Epithelial cell of esophagus (primary cell): ENCODE data around the gene FNDC7.
"Not testable (repeated sequence)": the region's sequence is repeated elsewhere in the genome, so short reads cannot be mapped to it uniquely, and the experiment has no call there.

Experiments
- DNase-seq: peaks from one replicate; pipeline ENCODE4 v3.0.0; 2010; ENCODE audit warnings: low read depth
- H3K4me3 ChIP-seq: 2 replicates; pipeline ENCODE4 v1.5.1; 2011; ENCODE audit warnings: mild to moderate bottlenecking, low read length, control low read depth
- CTCF ChIP-seq: IDR thresholded peaks from 2 replicates; pipeline ENCODE4 v1.5.1; 2011; ENCODE audit warnings: low read depth, mild to moderate bottlenecking, low read length, control low read depth, inconsistent platforms; ENCODE audit not compliant: insufficient read depth; ENCODE audit errors: missing control alignments

Gene FNDC7

DNA sequence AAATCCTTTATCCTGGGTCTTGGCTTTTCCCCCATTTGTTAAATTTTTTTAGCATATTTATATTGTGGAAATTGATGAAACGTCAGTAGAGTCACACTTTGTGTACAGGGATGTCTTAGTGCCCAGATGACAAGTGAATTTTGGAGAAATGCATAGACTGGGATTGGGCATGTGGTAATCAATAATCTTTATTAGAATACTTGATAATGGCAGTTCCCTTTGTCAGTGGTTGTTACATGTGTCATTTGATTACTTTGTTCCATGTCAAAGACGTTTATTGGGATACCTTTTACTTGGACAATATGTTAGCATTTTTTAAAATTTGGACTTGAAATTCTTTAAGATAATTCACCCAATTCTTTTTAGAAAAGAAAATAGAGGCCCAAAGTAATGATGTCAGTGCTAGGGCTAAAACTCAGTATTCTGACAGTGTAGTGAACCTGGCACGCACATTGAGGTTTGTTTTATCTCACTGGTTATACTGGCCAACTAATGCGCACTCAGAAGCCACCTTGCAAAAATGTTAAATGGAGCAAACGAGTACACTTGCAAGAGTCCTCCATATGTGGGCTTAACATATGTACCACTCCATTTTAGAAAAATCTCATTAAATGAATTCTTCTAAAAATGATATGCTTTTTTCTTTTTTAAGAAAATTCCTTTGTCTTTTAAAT is 11.4 kb upstream of the FNDC7 start:
- no peak for DNase-seq
- no peak for TF ChIP-seq CTCF
- no peak overlapping the region for H3K4me3 ChIP-seq

- DNase-seq, H3K4me3 ChIP-seq: not testable (repeated sequence)
Observed at GRCh38 chr1:108702109-108702508, 10.6 kb upstream of the FNDC7 start.

DNA sequence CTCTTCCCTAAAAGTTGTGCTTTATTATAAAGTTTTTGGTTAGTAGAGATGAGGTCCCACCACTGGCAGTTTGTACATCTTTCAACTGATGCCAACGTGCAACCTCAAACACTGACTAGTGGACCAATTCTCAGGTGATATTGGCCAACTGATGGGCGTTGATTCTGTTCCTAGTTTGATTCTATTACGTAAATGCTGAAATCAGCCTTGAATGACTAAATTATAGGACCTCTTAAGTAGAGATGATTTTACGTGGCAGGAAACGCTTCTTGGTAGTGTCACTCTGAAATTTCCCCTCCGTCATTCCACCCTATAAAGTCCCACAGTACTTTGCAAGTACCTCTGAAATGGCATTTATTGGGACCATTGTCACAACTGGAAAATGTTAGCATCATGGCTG is 8.8 kb upstream of the FNDC7 start:
- no peak overlapping the region for H3K4me3 ChIP-seq
- peak; percentile 31 for DNase-seq
- TF ChIP-seq CTCF = no peak

DNA sequence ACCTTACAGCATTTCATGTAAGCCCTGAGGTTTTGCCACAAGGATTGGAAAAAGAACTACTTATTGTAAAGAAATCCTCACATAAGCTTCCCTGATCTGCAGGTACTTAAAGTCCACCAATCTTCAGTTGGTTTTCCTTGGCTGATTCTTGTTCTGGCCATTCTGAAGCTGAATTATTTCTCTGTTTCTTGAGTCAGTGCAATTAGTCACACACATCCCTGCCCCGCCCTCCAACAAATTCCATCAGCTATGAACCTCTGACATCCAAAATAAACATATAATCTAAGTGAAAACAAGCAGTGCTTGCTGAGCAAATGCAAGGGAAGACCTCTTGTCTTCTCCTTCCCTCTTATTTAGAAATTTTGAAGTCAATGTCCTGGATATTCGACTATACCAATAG is 8.2 kb upstream of the FNDC7 start:
- peak; percentile 82 for DNase-seq
- no peak overlapping the region for H3K4me3 ChIP-seq
- TF ChIP-seq CTCF = no peak

DNA sequence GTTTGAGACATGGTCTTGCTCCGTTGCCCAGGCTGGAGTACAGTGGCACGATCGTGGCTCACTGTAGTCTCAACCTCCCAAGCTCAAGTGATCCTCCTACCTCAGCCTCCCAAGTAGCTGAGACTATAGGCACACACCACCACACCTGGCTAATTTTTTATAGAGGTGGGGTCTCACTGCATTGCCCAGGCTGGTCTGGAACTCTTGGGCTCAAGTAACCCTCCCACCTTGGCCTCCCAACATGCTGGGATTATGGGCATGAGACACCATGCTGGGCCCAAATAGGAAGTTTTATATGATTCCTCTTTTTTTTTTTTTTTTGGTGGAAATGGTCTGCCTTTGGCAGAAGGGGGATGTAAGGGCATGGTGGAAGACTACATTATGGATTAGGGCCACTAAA is 6.1 kb upstream of the FNDC7 start:
- TF ChIP-seq CTCF = no peak
- H3K4me3 ChIP-seq = no peak overlapping the region
- DNase-seq = no peak

DNA sequence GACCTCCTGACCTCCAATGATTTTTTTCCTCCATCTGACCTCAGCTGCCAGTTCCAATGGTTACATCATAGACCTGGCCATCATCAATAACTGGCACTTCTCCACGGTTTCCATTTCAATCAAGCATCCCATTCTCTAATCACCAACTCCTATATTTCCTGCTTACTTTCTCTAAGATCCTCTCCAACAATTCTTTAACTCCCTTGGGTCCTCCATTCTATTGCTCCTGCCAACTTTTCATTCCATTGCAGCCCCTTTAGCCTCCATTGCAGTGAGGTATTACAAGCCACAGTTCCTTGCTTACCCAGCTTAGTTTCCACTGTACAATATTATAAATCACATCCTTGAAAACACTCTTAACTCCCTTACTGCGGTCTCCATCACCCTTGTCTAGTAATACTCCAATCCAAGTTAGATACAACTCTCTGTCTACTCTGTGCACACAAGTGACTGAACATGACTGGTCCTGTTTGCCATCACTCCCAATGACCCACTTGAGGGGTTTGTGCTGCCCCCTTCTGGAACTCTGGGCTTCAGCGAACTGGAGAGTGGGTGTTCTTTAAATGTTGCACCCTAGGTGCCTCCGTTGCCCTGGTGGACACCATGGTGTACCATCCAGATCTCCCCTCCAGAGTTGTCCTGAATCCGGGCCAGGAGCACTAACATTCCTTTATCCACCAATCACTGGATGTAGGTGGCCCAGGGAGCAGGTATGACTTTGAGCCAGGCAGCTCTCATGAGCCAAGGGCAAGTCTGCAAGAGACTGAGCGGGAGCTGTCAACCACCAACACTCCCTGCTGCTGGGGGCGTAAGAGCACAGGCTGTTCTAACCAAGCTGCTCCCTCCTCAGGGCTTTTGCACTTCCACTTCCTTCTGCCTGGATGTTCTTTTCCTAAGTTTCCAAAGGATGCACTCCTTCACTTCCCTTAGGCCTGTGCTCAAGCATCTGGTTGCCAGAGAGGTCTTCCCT is 3.7 kb upstream of the FNDC7 start:
- no peak for DNase-seq
- H3K4me3 ChIP-seq = no peak overlapping the region
- no peak for TF ChIP-seq CTCF

- no peak for TF ChIP-seq CTCF
- no peak for DNase-seq
- no peak overlapping the region for H3K4me3 ChIP-seq
Observed at GRCh38 chr1:108715932-108716331, 3.2 kb downstream of the FNDC7 start.
